Progenitor cell of endocrine pancreas (in vitro differentiated cells): ENCODE data around the gene CSAD. TPM values are rescaled to one million over a fixed set of nuclear protein-coding genes. Genes with fewer than 3 reads are reported as not detected.

ENCODE experiments used
- DNase-seq: peaks from one replicate; pipeline ENCODE4 v3.0.0; 2021; ENCODE audit warnings: low spot score; ENCODE audit not compliant: unreplicated experiment
- H3K27ac Mint-ChIP-seq: 2 replicates; pipeline ENCODE4 v1.8.0; 2021; ENCODE audit warnings: mild to moderate bottlenecking, moderate library complexity, mixed read lengths
- H3K27me3 Mint-ChIP-seq: 2 replicates; pipeline ENCODE4 v1.8.0; 2021; ENCODE audit warnings: mixed read lengths
- H3K36me3 Mint-ChIP-seq: 2 replicates; pipeline ENCODE4 v1.8.0; 2022; ENCODE audit warnings: mixed read lengths; ENCODE audit not compliant: insufficient read depth
- H3K4me1 Mint-ChIP-seq: 2 replicates; pipeline ENCODE4 v1.8.0; 2021; ENCODE audit warnings: low read depth, mixed read lengths
- H3K4me3 Mint-ChIP-seq: 2 replicates; pipeline ENCODE4 v1.8.0; 2021; ENCODE audit warnings: low read depth, mild to moderate bottlenecking, moderate library complexity, mixed read lengths
- H3K9me3 Mint-ChIP-seq: 2 replicates; pipeline ENCODE4 v1.8.0; 2021; ENCODE audit warnings: low read depth, mixed read lengths
- total RNA-seq: library from RNA; stranded (reverse); gene quantifications from 2 replicates; pipeline ENCODE4 v1.2.1, GENCODE V29; 2021
- TF ChIP-seq, protein P1 (sequence below): fragments of 200-600 bp; sonication (generic); IDR thresholded peaks from one replicate; pipeline ENCODE4 v1.5.0; 2021; ENCODE audit warnings: antibody characterized with exemption, mild to moderate bottlenecking; ENCODE audit not compliant: unreplicated experiment

CSAD gene
- total RNA-seq, 1 donor from 2014 or later = 58.6 TPM

DNA sequence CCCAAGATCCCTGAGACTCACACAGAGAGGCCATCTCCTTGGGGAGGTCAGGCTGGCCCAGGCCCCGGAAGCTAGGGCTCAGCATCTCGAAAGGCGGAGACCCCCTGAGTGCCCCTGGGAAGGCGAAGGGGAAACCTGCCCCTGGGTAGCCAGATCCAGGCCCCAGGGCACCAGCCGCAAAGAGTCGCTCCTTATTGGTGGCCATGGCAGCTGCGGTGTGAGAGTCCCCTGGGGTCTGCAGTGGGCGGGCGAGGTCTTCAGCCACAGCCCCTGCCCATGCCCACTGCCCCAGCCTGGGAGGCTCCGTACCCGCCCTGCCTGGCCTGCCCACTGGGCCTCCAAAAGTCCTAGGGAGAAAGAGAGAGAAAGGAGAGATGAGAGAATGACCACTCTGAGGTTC lies 46.6 kb upstream of the CSAD start:
- DNase-seq = no peak
- Mint-ChIP-seq H3K9me3 (no peaks in the 10 kb centered on the region), H3K36me3 (no peaks in the 10 kb centered on the region), H3K4me1 (peaks cover 29% of the 10 kb centered on the region), H3K4me3 (no peak overlapping the region), H3K27me3 (peaks cover 46% of the 10 kb centered on the region), H3K27ac (no peak overlapping the region)
- TF ChIP-seq, protein P1, sequence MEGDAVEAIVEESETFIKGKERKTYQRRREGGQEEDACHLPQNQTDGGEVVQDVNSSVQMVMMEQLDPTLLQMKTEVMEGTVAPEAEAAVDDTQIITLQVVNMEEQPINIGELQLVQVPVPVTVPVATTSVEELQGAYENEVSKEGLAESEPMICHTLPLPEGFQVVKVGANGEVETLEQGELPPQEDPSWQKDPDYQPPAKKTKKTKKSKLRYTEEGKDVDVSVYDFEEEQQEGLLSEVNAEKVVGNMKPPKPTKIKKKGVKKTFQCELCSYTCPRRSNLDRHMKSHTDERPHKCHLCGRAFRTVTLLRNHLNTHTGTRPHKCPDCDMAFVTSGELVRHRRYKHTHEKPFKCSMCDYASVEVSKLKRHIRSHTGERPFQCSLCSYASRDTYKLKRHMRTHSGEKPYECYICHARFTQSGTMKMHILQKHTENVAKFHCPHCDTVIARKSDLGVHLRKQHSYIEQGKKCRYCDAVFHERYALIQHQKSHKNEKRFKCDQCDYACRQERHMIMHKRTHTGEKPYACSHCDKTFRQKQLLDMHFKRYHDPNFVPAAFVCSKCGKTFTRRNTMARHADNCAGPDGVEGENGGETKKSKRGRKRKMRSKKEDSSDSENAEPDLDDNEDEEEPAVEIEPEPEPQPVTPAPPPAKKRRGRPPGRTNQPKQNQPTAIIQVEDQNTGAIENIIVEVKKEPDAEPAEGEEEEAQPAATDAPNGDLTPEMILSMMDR = no peak

DNA sequence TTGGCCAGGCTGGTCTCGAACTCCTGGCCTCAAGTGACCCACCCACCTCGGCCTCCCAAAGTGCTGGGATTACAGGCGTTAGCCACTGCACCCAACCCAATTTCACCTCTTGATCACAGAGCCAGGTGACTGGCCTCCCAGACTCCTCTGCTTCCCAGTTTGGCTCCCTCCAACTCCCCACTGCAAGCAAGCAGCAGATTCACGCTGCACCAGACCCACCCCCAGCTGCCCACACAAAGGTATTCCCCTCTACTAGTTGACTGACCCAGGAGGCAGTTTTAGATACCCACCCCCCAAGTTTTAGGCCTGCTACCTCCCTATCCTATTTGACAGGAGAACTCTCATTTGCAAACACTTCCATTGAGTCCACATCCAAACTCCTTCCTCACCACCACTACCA lies 46.1 kb upstream of the CSAD start:
- no peaks in the 10 kb centered on the region for H3K9me3 Mint-ChIP-seq
- H3K27ac Mint-ChIP-seq = no peak overlapping the region
- H3K36me3 Mint-ChIP-seq = no peaks in the 10 kb centered on the region
- peaks cover 45% of the 10 kb centered on the region for H3K27me3 Mint-ChIP-seq
- no peak overlapping the region for H3K4me3 Mint-ChIP-seq
- no peak for DNase-seq
- H3K4me1 Mint-ChIP-seq = peaks cover 33% of the 10 kb centered on the region
- TF ChIP-seq, protein P1 = no peak

DNA sequence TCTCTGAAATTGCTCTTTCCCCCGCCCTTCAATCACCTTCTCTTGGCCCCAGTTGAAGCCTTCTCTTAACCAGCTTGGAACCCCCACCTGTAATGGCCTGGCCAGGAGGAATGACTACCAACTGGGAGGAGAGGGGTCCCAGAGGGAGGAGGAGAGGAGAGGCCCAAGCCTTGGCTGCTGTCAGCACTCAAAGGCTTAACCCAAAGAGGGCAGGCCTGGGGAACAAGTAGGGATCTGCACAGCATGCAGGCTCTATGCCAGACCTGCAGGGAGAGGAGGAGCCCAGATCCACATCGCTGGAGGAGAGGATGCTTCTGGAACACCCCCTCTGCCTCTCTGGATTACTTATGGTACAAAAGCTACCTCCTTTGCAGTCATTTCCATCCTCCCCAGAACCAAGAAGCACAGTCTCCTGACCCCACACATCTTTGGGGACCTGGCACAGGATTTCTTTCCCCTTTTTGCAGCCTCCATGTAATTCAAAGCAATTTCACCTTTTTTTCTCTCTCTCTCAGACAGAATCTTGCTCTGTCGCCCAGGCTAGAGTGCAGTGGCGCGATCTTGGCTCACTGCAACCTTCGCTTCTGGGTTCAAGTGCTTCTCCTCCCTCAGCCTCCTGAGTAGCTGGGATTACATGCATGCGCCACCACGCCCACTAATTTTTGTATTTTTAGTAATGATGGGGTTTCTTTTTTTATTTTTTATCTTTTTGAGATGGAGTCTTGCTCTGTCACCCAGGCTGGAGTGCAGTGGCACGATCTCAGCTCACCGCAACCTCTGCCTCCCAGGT lies 45.1 kb upstream of the CSAD start:
- Mint-ChIP-seq H3K4me1 (peaks cover 33% of the 10 kb centered on the region), H3K4me3 (no peak overlapping the region), H3K9me3 (no peaks in the 10 kb centered on the region), H3K27me3 (peaks cover 38% of the 10 kb centered on the region), H3K36me3 (no peaks in the 10 kb centered on the region), H3K27ac (no peak overlapping the region)
- no peak for DNase-seq
- TF ChIP-seq, protein P1 = no peak

DNA sequence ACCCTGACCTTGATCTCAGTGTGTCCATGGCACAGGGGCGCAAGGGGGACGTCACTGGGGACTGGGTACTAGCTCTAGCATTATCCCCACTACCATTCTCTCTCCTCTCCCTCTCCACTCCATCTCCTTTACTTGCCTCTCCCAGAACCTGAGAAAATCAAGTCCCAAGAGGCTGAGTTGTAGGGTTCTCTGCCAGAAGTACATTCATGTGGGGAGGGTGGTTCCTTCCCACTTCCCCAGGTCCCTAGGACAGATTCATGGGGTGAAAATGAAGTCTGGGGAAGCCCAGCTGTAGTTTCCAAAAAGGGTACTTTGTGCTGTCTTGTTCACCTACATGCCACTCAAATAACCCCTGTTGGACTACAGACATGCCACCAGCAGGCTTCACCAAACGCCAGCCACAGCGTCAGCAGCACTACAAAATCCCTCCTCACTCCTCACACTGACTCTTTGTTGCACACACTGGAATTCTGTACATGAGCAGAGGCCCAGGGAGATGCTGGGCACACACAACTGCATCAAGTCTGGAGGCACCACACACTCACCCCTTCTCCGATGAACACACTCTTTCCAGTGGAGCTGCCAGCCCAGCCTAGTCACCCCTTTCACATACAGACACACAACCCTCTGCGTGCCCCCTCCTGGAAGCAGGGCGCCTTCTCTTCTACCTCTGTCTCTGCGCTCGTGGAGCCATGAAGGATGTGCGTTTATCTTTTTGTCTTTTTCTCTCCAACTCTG lies 44.3 kb upstream of the CSAD start:
- Mint-ChIP-seq H3K36me3 (no peaks in the 10 kb centered on the region), H3K27me3 (peaks cover 39% of the 10 kb centered on the region), H3K4me3 (peak overlapping the region; percentile 37), H3K27ac (peak overlapping the region; percentile 62), H3K9me3 (no peaks in the 10 kb centered on the region), H3K4me1 (peaks cover 36% of the 10 kb centered on the region)
- DNase-seq = no peak
- TF ChIP-seq, protein P1 = no peak

DNA sequence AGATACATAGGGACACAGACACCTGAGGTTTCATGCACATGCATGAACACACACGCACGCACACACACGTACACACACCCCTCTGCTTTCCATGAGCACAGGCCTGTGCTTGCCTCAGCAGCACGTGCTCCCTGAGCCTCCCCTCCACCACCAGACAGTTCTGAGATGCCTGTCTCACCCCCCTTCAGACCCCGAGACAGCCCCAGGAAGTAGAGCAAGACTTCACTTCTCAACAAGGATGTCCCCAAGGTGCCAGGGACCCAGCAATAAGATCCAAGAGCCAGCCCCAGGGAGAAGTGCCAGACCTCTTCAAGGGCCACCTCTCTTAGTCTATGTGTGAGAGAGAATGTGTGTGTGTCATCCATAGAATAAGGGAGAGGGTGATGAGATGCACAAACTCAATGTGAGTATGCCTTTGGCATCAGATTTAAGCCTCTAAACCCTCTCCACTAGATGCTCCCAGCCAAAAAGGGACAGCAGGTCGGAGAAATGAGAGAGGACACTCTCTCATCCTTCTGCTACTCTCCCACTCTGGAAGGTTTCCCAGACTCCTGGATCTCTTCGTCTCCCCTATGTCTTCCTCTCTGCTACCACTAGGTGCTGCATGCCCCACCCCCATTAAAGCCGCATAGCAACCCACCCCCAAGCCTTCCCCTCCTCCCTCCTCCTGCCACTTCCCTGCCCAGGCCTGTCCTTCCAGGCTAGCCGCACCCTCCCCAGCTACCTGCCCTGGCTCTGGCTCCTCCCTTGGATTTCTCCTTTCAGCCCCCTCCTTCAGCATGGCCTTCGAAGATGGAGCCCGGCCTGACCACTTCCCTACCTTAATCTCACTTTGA lies 43.6 kb upstream of the CSAD start:
- DNase-seq = no peak
- peak overlapping the region; percentile 33 for H3K4me3 Mint-ChIP-seq
- peaks cover 36% of the 10 kb centered on the region for H3K27me3 Mint-ChIP-seq
- H3K4me1 Mint-ChIP-seq = peaks cover 38% of the 10 kb centered on the region
- H3K36me3 Mint-ChIP-seq = no peaks in the 10 kb centered on the region
- TF ChIP-seq, protein P1 = peak; percentile 48
- no peak overlapping the region for H3K27ac Mint-ChIP-seq
- no peaks in the 10 kb centered on the region for H3K9me3 Mint-ChIP-seq
